ENCODE measurements around the gene PDXDC1.
"Not testable (repeated sequence)": the region's sequence is repeated elsewhere in the genome, so short reads cannot be mapped to it uniquely, and the experiment has no call there.

DNA sequence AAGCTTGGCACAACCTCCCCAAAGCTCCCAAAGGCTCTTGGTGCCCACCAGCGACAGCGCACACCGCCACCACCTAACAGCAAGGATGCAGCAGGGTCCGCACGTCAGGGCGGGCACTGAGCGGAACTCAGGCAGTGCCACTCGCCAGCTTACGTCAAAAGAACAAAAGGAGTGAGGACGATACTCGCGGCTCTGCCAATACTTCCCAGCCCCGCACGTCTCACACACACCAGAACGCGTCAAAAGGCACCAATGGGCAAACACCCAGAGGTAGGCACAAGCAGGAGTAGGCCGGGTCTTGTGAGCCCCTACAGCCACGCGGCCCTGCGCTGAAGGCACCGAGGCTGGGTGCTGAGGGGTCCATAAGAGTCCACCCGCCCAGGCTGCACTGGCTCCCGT lies 171.4 kb downstream of the PDXDC1 start:
- TF ChIP-seq, protein P1, sequence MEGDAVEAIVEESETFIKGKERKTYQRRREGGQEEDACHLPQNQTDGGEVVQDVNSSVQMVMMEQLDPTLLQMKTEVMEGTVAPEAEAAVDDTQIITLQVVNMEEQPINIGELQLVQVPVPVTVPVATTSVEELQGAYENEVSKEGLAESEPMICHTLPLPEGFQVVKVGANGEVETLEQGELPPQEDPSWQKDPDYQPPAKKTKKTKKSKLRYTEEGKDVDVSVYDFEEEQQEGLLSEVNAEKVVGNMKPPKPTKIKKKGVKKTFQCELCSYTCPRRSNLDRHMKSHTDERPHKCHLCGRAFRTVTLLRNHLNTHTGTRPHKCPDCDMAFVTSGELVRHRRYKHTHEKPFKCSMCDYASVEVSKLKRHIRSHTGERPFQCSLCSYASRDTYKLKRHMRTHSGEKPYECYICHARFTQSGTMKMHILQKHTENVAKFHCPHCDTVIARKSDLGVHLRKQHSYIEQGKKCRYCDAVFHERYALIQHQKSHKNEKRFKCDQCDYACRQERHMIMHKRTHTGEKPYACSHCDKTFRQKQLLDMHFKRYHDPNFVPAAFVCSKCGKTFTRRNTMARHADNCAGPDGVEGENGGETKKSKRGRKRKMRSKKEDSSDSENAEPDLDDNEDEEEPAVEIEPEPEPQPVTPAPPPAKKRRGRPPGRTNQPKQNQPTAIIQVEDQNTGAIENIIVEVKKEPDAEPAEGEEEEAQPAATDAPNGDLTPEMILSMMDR (IDR thresholded peaks at IDR 0.05 in 2 of 3, conservative IDR thresholded peaks at IDR 0.05 in 1 of 3; ENCODE audit: borderline replicate concordance in 1 of 3, insufficient read depth in 1 of 3, low read depth in 2 of 3, low read length in 2 of 3), result not testable (repeated sequence)
- TF ChIP-seq POLR2A (IDR thresholded peaks at IDR 0.05; ENCODE audit: borderline replicate concordance, extremely low read depth, insufficient read depth, insufficient read length); ZBTB33 (IDR thresholded peaks at IDR 0.05; ENCODE audit: extremely low read depth, insufficient replicate concordance, low read length); ZFX (IDR thresholded peaks at IDR 0.05); ZNF274 (IDR thresholded peaks at IDR 0.05; ENCODE audit: low read depth, low read length): not testable (repeated sequence)
